NB4 (cell line): ENCODE data around the gene RPS6KC1.
"Not testable (repeated sequence)": the region's sequence is repeated elsewhere in the genome, so short reads cannot be mapped to it uniquely, and the experiment has no call there.

Experiments used
- MYC ChIP-seq: IDR thresholded peaks from 2 replicates; pipeline ENCODE4 v1.6.1; 2011; ENCODE audit warnings: low read depth, low read length
- POLR2A ChIP-seq: IDR thresholded peaks from 2 replicates; pipeline ENCODE4 v1.6.1; 2011; ENCODE audit warnings: mild to moderate bottlenecking; ENCODE audit not compliant: insufficient read length; ENCODE audit errors: extremely low read depth
- TF ChIP-seq, protein P1 (sequence below): IDR thresholded peaks from one replicate; pipeline ENCODE4 v1.5.1; 2012; ENCODE audit warnings: low read depth, low read length
- TF ChIP-seq, protein P2 (sequence below): IDR thresholded peaks from 2 replicates; pipeline ENCODE4 v1.6.1; 2011; ENCODE audit warnings: low read depth, low read length

GRCh38 chr1:213150090-213150489, 99.0 kb downstream of the RPS6KC1 start:
- TF ChIP-seq, protein P1, sequence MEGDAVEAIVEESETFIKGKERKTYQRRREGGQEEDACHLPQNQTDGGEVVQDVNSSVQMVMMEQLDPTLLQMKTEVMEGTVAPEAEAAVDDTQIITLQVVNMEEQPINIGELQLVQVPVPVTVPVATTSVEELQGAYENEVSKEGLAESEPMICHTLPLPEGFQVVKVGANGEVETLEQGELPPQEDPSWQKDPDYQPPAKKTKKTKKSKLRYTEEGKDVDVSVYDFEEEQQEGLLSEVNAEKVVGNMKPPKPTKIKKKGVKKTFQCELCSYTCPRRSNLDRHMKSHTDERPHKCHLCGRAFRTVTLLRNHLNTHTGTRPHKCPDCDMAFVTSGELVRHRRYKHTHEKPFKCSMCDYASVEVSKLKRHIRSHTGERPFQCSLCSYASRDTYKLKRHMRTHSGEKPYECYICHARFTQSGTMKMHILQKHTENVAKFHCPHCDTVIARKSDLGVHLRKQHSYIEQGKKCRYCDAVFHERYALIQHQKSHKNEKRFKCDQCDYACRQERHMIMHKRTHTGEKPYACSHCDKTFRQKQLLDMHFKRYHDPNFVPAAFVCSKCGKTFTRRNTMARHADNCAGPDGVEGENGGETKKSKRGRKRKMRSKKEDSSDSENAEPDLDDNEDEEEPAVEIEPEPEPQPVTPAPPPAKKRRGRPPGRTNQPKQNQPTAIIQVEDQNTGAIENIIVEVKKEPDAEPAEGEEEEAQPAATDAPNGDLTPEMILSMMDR, result not testable (repeated sequence)
- not testable (repeated sequence) for TF ChIP-seq POLR2A, MYC
- TF ChIP-seq, protein P2, sequence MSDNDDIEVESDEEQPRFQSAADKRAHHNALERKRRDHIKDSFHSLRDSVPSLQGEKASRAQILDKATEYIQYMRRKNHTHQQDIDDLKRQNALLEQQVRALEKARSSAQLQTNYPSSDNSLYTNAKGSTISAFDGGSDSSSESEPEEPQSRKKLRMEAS, result not testable (repeated sequence)
